ENCODE results near the gene BMS1.

- TF ChIP-seq CTCF (conservative IDR thresholded peaks at IDR 0.05; ENCODE audit: low read depth, low read length) (peak; percentile 74), USF2 (IDR thresholded peaks at IDR 0.05; ENCODE audit: low read depth, low read length) (no peak), POLR2A (IDR thresholded peaks at IDR 0.05; ENCODE audit: low read depth, low read length) (no peak), ELK1 (IDR thresholded peaks at IDR 0.05; ENCODE audit: borderline replicate concordance, low read depth, low read length) (no peak), MXI1 (IDR thresholded peaks at IDR 0.05; ENCODE audit: borderline replicate concordance, low read depth, low read length) (no peak), RCOR1 (IDR thresholded peaks at IDR 0.05; ENCODE audit: insufficient replicate concordance, low read length) (no peak), CEBPB (IDR thresholded peaks at IDR 0.05; ENCODE audit: low read depth, low read length) (no peak), CHD1 (IDR thresholded peaks at IDR 0.05; ENCODE audit: low read depth, low read length) (no peak), FOS (IDR thresholded peaks at IDR 0.05; ENCODE audit: low read depth, low read length) (no peak)
Measured at GRCh38 chr10:42866115-42866995, 83.8 kb downstream of the BMS1 start.

Data from IMR-90 (cell line).